Measurements from ENCODE around the gene CACNB2.

The CACNB2 gene

DNA sequence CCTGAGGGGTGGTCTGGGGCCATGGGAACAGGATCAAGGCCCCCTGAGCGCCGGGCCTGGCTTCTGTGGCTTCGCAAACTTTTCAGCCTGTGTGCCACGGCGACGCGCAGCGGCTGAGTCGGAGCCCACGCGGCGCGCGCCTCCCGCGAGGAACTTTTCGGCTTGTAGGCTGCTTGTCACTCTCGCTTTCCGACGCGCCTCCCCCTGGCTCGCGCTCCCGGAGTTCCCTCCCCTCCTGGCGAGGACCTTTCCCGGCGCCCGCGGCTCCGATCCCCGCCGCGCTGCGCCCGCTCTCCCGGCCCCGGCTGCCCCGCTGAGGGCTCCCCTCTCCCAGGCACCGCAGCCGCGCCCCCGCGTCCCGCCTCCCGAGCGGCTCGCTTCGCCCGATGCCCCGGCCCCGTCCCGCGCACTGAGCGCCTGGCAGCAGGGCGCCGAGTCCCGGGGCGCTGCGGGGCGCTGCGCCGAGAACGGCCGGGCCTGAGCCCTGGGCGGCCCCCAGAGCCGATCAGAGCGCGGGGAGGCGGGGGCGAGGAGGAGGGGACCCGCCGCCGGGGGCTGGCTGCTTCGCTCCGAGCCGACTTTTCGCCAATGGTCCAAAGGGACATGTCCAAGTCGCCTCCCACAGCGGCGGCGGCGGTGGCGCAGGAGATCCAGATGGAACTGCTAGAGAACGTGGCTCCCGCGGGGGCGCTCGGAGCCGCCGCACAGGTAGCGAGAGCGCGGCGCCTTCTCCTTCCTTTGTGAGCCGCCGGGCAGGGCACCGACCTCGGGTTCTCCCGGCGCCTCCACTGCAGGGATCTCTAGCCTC lies at the start of gene CACNB2:
Gene CACNB2 (plus strand): TSS at position 276 of the 808 bp plus-strand sequence.
- Mint-ChIP-seq H3K9me3 (ENCODE audit: low read depth) (no peaks in the 10 kb centered on the region), H3K4me1 (ENCODE audit: low read depth) (peaks cover 4% of the 10 kb centered on the region), H3K27me3 (peaks cover 19% of the 10 kb centered on the region), H3K4me3 (no peak within 1 kb of the TSS), H3K36me3 (no peaks in the 10 kb centered on the region), H3K27ac (no peak within 1 kb of the TSS)

DNA sequence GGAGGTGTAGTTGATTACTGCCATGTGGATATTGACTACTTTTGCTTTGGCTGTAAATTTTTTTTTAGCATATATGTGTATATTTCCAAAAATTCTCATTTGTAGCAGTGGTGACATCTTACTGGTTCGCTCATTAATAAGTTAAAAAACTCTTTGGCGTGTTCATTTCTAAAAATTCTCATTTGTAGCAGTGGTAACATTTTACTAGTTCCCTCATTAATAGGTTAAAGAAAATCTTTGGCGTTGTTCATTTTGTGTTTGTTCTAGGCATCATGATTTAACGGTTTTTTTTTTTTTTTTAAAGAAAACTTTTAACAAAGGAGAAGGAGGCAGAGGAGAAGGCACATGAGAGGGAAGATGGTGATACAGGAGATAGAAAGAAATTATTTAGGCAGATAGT lies 45.9 kb upstream of the CACNB2 start:
- Mint-ChIP-seq H3K36me3 (no peaks in the 10 kb centered on the region), H3K9me3 (ENCODE audit: low read depth) (no peaks in the 10 kb centered on the region), H3K4me3 (no peak overlapping the region), H3K27ac (no peak overlapping the region), H3K4me1 (ENCODE audit: low read depth) (no peaks in the 10 kb centered on the region), H3K27me3 (peaks cover 7% of the 10 kb centered on the region)

DNA sequence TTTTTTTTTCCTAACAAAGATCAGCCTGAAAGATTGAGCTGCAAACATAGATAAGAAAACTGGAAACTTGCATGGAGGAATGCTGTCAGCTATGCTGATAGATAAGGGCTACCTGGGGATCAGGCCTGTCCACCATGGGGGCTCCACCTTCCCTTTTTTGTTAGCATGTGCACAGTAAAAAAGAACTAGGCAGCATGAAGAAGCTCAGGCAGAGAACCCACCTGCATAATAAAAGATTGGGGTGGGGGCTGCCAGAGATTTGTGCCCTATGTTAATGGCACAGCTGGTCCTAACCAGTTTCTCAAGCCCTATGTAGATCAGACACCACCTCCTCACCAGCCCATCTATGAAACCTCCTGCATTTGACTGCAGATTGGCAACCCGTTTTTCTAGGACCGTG lies 45.4 kb upstream of the CACNB2 start:
- H3K4me3 Mint-ChIP-seq, result no peak overlapping the region
- no peaks in the 10 kb centered on the region for H3K36me3 Mint-ChIP-seq
- no peak overlapping the region for H3K27ac Mint-ChIP-seq
- no peaks in the 10 kb centered on the region for H3K4me1 Mint-ChIP-seq (ENCODE audit: low read depth)
- H3K27me3 Mint-ChIP-seq, result peaks cover 7% of the 10 kb centered on the region
- H3K9me3 Mint-ChIP-seq (ENCODE audit: low read depth), result no peaks in the 10 kb centered on the region

DNA sequence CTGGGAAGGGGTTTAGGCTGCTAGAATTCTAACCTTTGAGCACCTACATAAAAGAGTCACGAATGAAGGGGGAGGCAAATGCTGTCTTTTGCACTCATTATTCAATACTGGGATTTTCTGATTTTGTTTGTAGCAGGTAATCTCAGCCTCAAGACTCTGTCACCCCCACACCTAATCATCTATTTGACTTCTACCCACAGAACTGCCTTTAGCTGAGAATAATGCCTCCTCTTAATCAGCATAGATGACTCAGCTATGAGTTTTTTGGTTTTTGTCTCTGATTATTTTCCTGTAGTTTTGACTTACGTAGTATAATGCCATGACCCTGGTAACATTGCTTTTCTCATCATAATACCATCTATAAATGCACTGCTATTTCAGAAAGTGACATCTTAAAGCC lies 42.7 kb upstream of the CACNB2 start:
- H3K4me3 Mint-ChIP-seq, result no peak overlapping the region
- H3K9me3 Mint-ChIP-seq (ENCODE audit: low read depth), result no peaks in the 10 kb centered on the region
- no peak overlapping the region for H3K27ac Mint-ChIP-seq
- H3K27me3 Mint-ChIP-seq, result peaks cover 11% of the 10 kb centered on the region
- no peaks in the 10 kb centered on the region for H3K36me3 Mint-ChIP-seq
- H3K4me1 Mint-ChIP-seq (ENCODE audit: low read depth), result no peaks in the 10 kb centered on the region

DNA sequence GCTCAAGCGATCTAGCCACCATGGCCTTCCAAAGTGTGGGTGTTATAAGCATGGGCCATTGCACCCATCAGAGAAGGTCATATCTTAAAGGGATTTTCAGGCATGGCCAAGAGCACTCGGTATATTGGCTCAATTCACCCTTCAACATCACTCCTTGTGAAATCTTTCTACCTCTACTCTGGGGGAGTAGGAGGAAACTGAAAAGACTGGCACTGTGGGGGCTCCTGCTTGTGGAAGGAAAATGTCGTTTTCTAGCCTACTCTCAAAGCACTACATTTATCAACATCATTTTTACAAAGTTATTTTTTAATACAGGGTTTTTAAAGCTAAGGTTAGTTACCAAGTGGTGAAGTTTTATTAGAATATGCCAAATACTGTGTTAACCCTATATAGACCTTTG lies 42.0 kb upstream of the CACNB2 start:
- H3K4me1 Mint-ChIP-seq (ENCODE audit: low read depth), result no peaks in the 10 kb centered on the region
- no peaks in the 10 kb centered on the region for H3K36me3 Mint-ChIP-seq
- H3K4me3 Mint-ChIP-seq, result no peak overlapping the region
- no peak overlapping the region for H3K27ac Mint-ChIP-seq
- H3K9me3 Mint-ChIP-seq (ENCODE audit: low read depth), result no peaks in the 10 kb centered on the region
- peaks cover 11% of the 10 kb centered on the region for H3K27me3 Mint-ChIP-seq

DNA sequence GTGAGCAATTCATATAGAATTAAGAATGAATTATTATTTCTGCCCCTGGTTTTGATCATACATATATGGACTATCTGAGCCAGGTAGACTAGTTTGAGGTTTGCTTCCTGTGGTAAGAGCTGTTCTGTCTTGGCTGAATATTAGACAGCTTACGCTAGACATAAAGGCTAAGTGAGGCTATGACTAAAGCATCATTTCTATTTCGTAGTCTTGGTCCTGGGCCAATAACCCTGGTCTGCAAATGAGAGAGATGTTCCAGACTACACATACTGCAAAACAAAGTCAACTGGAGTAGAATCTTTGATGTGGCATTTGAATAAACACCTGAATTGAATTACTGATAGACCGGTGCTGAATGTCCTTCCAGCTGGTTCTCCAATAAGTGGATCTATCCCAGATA lies 40.8 kb upstream of the CACNB2 start:
- no peak overlapping the region for H3K4me3 Mint-ChIP-seq
- H3K4me1 Mint-ChIP-seq (ENCODE audit: low read depth), result no peaks in the 10 kb centered on the region
- peaks cover 8% of the 10 kb centered on the region for H3K27me3 Mint-ChIP-seq
- no peaks in the 10 kb centered on the region for H3K36me3 Mint-ChIP-seq
- no peak overlapping the region for H3K27ac Mint-ChIP-seq
- H3K9me3 Mint-ChIP-seq (ENCODE audit: low read depth), result no peaks in the 10 kb centered on the region

DNA sequence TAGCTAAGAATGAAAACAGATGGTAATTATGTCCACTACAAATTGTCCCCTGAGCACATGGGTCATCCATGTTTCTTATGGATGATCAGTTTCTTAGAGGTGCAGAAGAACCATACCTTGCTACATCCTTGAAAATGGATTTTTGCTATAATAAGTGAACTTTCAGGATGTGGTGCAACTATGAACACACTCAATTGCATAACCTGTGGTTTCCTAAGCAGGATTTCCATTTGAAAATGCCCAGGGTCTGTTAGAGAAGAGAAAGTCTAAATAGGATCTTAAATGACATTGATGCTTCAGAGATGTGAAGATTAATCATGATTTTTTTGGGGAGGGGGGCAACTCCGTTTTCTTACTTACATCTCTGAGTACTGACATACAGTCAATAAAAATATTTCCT lies 39.6 kb upstream of the CACNB2 start:
- Mint-ChIP-seq H3K27ac (no peak overlapping the region), H3K27me3 (peaks cover 7% of the 10 kb centered on the region), H3K4me3 (no peak overlapping the region), H3K9me3 (ENCODE audit: low read depth) (no peaks in the 10 kb centered on the region), H3K36me3 (no peaks in the 10 kb centered on the region), H3K4me1 (ENCODE audit: low read depth) (no peaks in the 10 kb centered on the region)

DNA sequence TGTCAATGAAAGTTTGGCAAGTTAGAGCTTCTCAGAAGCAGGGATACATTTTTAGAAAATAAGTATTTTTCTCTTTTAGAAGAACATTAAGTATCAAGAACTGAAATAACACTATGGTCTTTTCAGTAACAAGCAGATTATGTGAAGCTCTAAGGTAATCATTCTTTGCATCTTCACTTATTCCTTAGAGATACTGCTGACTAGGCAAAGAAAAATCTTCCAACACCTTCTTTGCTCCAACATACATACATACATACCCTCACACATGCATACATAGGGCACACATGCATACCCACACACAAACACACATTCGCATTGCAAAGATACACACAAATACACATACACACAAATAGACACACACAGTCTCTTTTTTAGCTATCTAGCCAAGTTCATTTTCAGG lies 37.8 kb upstream of the CACNB2 start:
- no peak overlapping the region for H3K4me3 Mint-ChIP-seq
- H3K9me3 Mint-ChIP-seq (ENCODE audit: low read depth), result no peaks in the 10 kb centered on the region
- no peaks in the 10 kb centered on the region for H3K36me3 Mint-ChIP-seq
- H3K27me3 Mint-ChIP-seq, result peaks cover 6% of the 10 kb centered on the region
- H3K27ac Mint-ChIP-seq, result no peak overlapping the region
- no peaks in the 10 kb centered on the region for H3K4me1 Mint-ChIP-seq (ENCODE audit: low read depth)

DNA sequence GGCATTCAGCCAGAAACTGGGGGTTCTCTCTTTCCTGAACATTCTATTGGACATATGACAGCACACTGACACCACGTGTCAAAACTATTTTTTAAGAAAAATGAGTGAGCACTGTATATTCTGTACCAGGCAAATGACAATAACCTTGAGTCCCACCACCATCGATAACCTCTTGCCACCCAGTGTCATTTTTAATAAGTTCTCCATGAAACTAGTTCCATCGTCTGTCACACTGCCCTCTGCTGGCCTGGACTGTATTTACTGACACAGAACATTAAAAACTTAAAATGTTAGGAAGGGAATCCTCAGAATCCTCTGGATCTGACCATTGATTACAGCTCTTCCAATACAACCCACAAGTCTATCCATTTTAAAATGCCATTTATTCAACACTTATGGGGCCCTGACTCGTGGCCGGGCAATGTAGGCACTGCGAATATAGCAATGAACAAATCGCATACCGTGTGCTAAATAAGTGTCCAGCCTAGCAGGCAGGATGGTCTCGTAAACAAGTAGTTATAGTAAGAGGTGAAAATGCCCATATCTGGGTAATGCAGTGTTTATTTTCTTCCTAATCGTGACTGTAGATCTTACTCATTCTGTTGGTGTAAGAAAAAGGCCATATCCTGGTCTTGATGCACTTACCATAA lies 35.9 kb upstream of the CACNB2 start:
- Mint-ChIP-seq H3K9me3 (ENCODE audit: low read depth) (no peaks in the 10 kb centered on the region), H3K27ac (no peak overlapping the region), H3K4me1 (ENCODE audit: low read depth) (no peaks in the 10 kb centered on the region), H3K36me3 (no peaks in the 10 kb centered on the region), H3K4me3 (no peak overlapping the region), H3K27me3 (peaks cover 4% of the 10 kb centered on the region)

DNA sequence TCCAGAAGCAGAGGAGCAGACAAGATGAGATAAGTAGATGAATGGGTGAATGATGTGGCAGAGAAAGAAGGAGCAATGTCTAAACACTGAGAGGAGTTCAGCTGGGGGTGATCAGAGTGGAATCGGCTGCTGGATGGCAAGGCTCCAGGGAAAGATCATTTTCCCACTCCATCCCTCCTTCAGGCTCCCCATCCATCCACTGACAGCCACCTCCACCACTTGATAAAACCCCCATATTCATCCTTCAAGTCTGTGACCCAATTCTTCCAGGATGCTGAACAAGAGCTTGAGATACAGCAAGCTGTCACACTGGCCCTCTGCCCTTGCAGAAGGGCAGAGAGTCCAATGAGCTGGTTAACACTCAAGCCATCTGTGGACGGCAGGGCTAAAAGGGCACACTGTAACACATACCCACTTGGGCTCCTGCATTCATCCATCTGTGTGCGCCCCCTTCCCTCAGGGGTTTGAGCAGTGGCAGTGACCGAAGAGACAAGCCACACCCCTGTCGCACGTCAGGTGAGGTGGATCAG lies 30.8 kb upstream of the CACNB2 start:
- Mint-ChIP-seq H3K27ac (no peak overlapping the region), H3K27me3 (no peaks in the 10 kb centered on the region)

DNA sequence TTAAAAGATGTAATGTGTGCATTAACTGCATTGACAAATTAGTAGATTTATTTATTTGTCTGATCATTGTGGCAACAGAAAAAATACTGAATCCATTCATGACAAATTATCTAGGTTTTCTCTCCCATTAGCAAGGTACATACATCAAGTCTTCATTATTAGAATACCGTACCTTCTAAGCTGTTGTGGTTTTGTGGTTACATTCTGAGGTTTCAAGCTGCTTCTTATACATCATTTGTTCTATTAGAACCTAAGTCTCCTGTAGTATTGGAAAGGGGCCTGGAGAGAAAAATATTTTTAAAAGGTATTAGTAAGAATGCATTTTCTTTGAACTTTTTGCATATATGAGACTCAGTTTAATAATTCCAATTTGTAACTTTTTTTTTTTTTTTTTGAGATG lies 26.3 kb upstream of the CACNB2 start:
- Mint-ChIP-seq H3K4me3 (no peak overlapping the region), H3K27ac (no peak overlapping the region), H3K36me3 (no peaks in the 10 kb centered on the region), H3K4me1 (ENCODE audit: low read depth) (no peaks in the 10 kb centered on the region), H3K27me3 (no peaks in the 10 kb centered on the region), H3K9me3 (ENCODE audit: low read depth) (no peaks in the 10 kb centered on the region)

More for the DNA sequence above, 30.8 kb upstream of the CACNB2 start:
- Mint-ChIP-seq H3K4me1 (ENCODE audit: low read depth) (no peaks in the 10 kb centered on the region), H3K36me3 (no peaks in the 10 kb centered on the region), H3K9me3 (ENCODE audit: low read depth) (no peaks in the 10 kb centered on the region), H3K4me3 (no peak overlapping the region)

DNA sequence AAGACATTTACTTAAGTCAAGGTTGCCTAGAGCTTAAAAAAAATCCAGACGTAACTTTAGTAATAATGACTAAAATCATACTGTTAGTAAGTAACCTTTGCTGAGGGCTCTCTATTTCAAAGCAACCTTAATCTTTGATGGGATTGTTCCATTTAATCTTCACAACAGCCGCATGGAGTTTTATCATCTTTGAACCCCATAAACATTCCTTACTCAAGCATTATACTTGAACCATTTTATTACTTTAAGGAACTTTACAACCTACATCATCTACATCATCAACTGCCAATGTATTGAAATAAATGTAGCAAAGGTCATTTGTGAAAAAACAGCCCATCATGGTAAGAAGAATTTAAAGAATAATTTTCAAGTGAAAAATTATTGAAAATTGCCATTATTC lies 22.9 kb upstream of the CACNB2 start:
- Mint-ChIP-seq H3K36me3 (no peaks in the 10 kb centered on the region), H3K4me3 (no peak overlapping the region), H3K27me3 (no peaks in the 10 kb centered on the region), H3K4me1 (ENCODE audit: low read depth) (no peaks in the 10 kb centered on the region), H3K27ac (no peak overlapping the region), H3K9me3 (ENCODE audit: low read depth) (peaks cover 2% of the 10 kb centered on the region)

DNA sequence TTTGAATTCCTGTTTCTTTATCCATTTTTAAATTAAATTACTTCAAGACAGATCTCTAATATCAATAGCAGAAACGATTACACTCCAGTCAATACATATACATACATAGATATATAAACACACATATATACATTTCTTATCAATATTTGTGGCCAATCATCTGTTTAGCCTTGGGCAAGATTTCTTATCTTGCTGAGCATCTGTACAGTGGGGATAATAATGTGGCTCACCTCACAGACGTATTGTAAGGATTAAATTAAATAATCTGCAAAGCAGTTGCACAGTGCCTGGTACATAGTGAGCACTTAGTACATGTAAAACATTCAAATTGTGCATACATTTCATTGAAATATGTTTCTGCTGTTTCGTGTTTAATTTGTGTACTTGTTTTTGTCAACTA lies 17.5 kb upstream of the CACNB2 start:
- peaks cover 3% of the 10 kb centered on the region for H3K27me3 Mint-ChIP-seq
- no peaks in the 10 kb centered on the region for H3K36me3 Mint-ChIP-seq
- no peaks in the 10 kb centered on the region for H3K4me1 Mint-ChIP-seq (ENCODE audit: low read depth)
- H3K27ac Mint-ChIP-seq, result no peak overlapping the region
- no peak overlapping the region for H3K4me3 Mint-ChIP-seq
- peaks cover 2% of the 10 kb centered on the region for H3K9me3 Mint-ChIP-seq (ENCODE audit: low read depth)

DNA sequence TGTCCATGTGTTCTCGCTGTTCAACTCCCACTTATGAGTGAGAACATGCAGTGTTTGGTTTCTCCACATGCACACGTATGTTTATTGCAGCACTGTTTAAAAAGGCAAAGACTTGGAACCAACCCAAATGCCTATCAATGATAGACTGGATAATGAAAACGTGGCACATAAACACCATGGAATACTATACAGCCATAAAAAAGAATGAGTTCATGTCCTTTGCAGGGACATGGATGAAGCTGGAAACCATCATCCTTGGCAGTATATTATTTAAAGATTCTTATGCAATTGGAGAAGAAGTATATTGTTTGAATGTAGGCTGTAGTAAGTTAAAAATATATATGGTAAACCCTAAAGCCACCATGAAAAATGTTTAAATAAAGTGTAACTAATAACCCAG lies 7.2 kb upstream of the CACNB2 start:
- Mint-ChIP-seq H3K27ac (no peak overlapping the region), H3K9me3 (ENCODE audit: low read depth) (no peaks in the 10 kb centered on the region), H3K4me3 (no peak overlapping the region), H3K4me1 (ENCODE audit: low read depth) (no peaks in the 10 kb centered on the region), H3K36me3 (no peaks in the 10 kb centered on the region), H3K27me3 (peaks cover 8% of the 10 kb centered on the region)

DNA sequence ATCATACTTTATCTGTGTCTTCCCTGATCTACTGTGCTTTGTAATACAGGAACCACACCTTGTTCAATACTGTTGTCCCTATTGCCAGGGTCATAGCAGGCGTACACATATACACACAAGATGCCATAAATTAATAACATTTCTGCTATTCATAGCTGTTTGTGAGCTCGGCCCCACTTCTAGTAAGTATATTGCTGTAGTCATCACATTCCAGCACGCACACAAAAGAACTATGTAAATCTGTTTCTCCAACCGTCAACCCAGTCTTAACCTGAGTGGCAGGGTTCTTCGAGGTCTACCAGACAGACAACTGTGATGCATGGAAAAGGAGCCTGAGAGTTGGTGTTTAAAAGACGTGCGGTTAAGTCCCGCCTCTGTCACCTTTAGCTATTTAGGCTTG lies 5.7 kb upstream of the CACNB2 start:
- H3K4me1 Mint-ChIP-seq (ENCODE audit: low read depth), result no peaks in the 10 kb centered on the region
- no peak overlapping the region for H3K4me3 Mint-ChIP-seq
- no peaks in the 10 kb centered on the region for H3K9me3 Mint-ChIP-seq (ENCODE audit: low read depth)
- peaks cover 5% of the 10 kb centered on the region for H3K27me3 Mint-ChIP-seq
- H3K36me3 Mint-ChIP-seq, result no peaks in the 10 kb centered on the region
- H3K27ac Mint-ChIP-seq, result no peak overlapping the region
